HepG2 (cell line): ENCODE data around the gene EMILIN1. TPM values are rescaled to one million over a fixed set of nuclear protein-coding genes. Genes with fewer than 3 reads are reported as not detected.

Experiments
- ARHGAP35 ChIP-seq: sonication (generic); formaldehyde crosslinking; IDR thresholded peaks from 2 replicates; pipeline ENCODE4 v1.9.0; 2022; ENCODE audit warnings: mild to moderate bottlenecking, inconsistent platforms, moderate library complexity, missing genetic modification reagents, borderline replicate concordance
- BRD4 ChIP-seq: sonication (generic); formaldehyde crosslinking; IDR thresholded peaks from 2 replicates; pipeline ENCODE4 v1.4.0; 2020; ENCODE audit warnings: missing genetic modification reagents
- CBX2 ChIP-seq, 2 experiments: fragments of 200-600 bp in 1 of 2; sonication (generic); formaldehyde crosslinking in 1 of 2; IDR thresholded peaks; 2 replicates each; pipeline versions ENCODE4 v1.7.0 to v1.8.1; 2018 to 2022; ENCODE audit warnings: low read depth in 2 of 2, low read length in 1 of 2, mild to moderate bottlenecking in 1 of 2, missing genetic modification reagents in 1 of 2
- CSRNP1 ChIP-seq: sonication (generic); formaldehyde crosslinking; IDR thresholded peaks from 2 replicates; pipeline ENCODE4 v1.8.1; 2023; ENCODE audit warnings: mild to moderate bottlenecking, missing genetic modification reagents
- DR1 ChIP-seq: sonication (generic); formaldehyde crosslinking; IDR thresholded peaks from 2 replicates; pipeline ENCODE4 v1.8.0; 2021; ENCODE audit warnings: mild to moderate bottlenecking, missing genetic modification reagents, inconsistent platforms
- ETV6 ChIP-seq: sonication (generic); formaldehyde crosslinking; conservative IDR thresholded peaks from 2 replicates; pipeline ENCODE4 v1.4.0; 2020; ENCODE audit warnings: missing genetic modification reagents
- FOXA3 ChIP-seq: IDR thresholded peaks from 2 replicates; pipeline ENCODE4 v1.6.1; 2016; ENCODE audit warnings: missing genetic modification reagents, missing compliant biosample characterization
- FOXP4 ChIP-seq: sonication (generic); formaldehyde crosslinking; IDR thresholded peaks from 2 replicates; pipeline ENCODE4 v1.4.0; 2020; ENCODE audit warnings: missing genetic modification reagents
- HOMEZ ChIP-seq: IDR thresholded peaks from 2 replicates; pipeline ENCODE4 v1.6.1; 2016; ENCODE audit warnings: low read depth
- JUNB ChIP-seq: sonication (generic); formaldehyde crosslinking; IDR thresholded peaks from 2 replicates; pipeline ENCODE4 v1.8.0; 2022; ENCODE audit warnings: missing genetic modification reagents, mild to moderate bottlenecking, borderline replicate concordance
- POLR2AphosphoS5 ChIP-seq: IDR thresholded peaks from 2 replicates; pipeline ENCODE4 v1.6.1; 2012; ENCODE audit warnings: low read depth, low read length
- REPIN1 ChIP-seq: sonication (generic); formaldehyde crosslinking; IDR thresholded peaks from 2 replicates; pipeline ENCODE4 v1.8.0; 2022; ENCODE audit warnings: missing genetic modification reagents, low read depth, mild to moderate bottlenecking, borderline replicate concordance
- ZMYM2 ChIP-seq: sonication (generic); formaldehyde crosslinking; IDR thresholded peaks from 2 replicates; pipeline ENCODE4 v1.8.0; 2022; ENCODE audit warnings: mild to moderate bottlenecking, missing genetic modification reagents
- ZNF713 ChIP-seq: sonication (generic); formaldehyde crosslinking; IDR thresholded peaks from 2 replicates; pipeline ENCODE4 v1.4.0; 2020; ENCODE audit warnings: mild to moderate bottlenecking, missing genetic modification reagents
- ZXDC ChIP-seq: sonication (generic); formaldehyde crosslinking; IDR thresholded peaks from 2 replicates; pipeline ENCODE4 v1.5.0; 2020; ENCODE audit warnings: mild to moderate bottlenecking, missing genetic modification reagents
- polyA plus RNA-seq, 8 experiments: library from polyadenylated mRNA; depleted of rRNA in 3 of 8; stranded (reverse) in 7 of 8; unstranded in 1 of 8; fragments of >200 nt; fragmentation: Illumina TruSeq in 4 of 8; extraction: Trizol in 4 of 8; gene quantifications; 2 replicates each; pipeline versions ENCODE4 v1.2.1 to v1.2.3, GENCODE V29; 2011 to 2016; ENCODE audit warnings: low read depth in 4 of 8, missing spikeins in 1 of 8, mixed read lengths in 1 of 8; ENCODE audit not compliant: insufficient read depth in 1 of 8
- total RNA-seq, 5 experiments: library from RNA; depleted of rRNA; stranded (reverse); fragments of >200 nt; fragmentation: Illumina TruSeq; extraction: Trizol; gene quantifications; 2 replicates each; pipeline ENCODE4 v1.2.3, GENCODE V29; 2016; ENCODE audit warnings: low read depth in 1 of 5

The EMILIN1 gene
- total and polyA plus RNA-seq, 2 of the 13 experiments (the other 11 are each of a cell fraction or from before 2014, with no cell fraction given) = 8.1 to 9.7 TPM

- peak; percentile 7; the same call in 1 of the 2 replicates for TF ChIP-seq ETV6 (CRISPR knock-in tag)
- TF ChIP-seq BRD4 (CRISPR knock-in tag) = no peak
- no peak for TF ChIP-seq ZXDC
- TF ChIP-seq FOXP4 (CRISPR knock-in tag) = no peak; the same call in 1 of the 2 replicates
- 0 out of 2 replicates have a peak, but pooled peaks have one; percentile 10 for TF ChIP-seq FOXA3 (CRISPR knock-in tag)
- no peak for TF ChIP-seq JUNB
- TF ChIP-seq HOMEZ (CRISPR knock-in tag) = no peak
- TF ChIP-seq ZNF713 = no peak
- TF ChIP-seq CBX2 (IDR thresholded peaks at IDR 0.05; ENCODE audit: low read depth, low read length) = no peak
- TF ChIP-seq CBX2 (CRISPR knock-in tag; IDR thresholded peaks at IDR 0.05; ENCODE audit: low read depth) = no peak
- TF ChIP-seq ARHGAP35 (CRISPR knock-in tag) = peak; percentile 37; the same call in 1 of the 2 replicates
- peak; percentile 72; the same call in 1 of the 2 replicates for TF ChIP-seq ZMYM2 (CRISPR knock-in tag)
- no peak; the same call in 1 of the 2 replicates for TF ChIP-seq REPIN1 (CRISPR knock-in tag)
- TF ChIP-seq DR1 = no peak
- TF ChIP-seq CSRNP1 = peak; percentile 22
- peak; percentile 56 for TF ChIP-seq POLR2AphosphoS5
These were observed 8.5 kb downstream of the EMILIN1 start, which contains the start of gene KHK (continued) for GRCh38 chr2:27086724-27087593.
